Heart left ventricle (tissue), 13 donors: ENCODE measurements around the gene ESYT2.

ENCODE experiments used
- POLR2A ChIP-seq, 2 donors: fragments of 450-650 bp; IDR thresholded peaks; one replicate each; pipeline ENCODE4 v1.6.1; 2017; ENCODE audit warnings: antibody characterized with exemption in 2 of 2, mild to moderate bottlenecking in 2 of 2, moderate library complexity in 2 of 2
- TF ChIP-seq, protein P1 (sequence below), 12 donors: fragments of 200-600 bp; sonication (generic) in 4 of 12; IDR thresholded peaks; one replicate each; pipeline versions ENCODE4 v1.5.0 to v1.8.0; 2018 to 2022; ENCODE audit warnings: antibody characterized with exemption in 12 of 12, mild to moderate bottlenecking in 5 of 12
- donor health status: ischemic (EF 13 %, LVEDD 7.1; RV severe dilation, severe dysfunction).
- donor health status: DM: no; HTN: yes; CAD: no.
- donor health status: DM: no; HTN: no; CAD: no.
- donor health status: ischemic (EF 25% LVEDD 6.9; RV normal size, moderate dysfunction).
- donor health status: ischemic (EF 25% LVEDD 5.7; RV mildly dilated, moderate dysfunction).
- donor health status: ischemic (EF 35%, LVEDD 5.7; RV mildly dilated, moderate dysfunction).
- donor health status: nonischemic (EF 11% LVEDD 7.7; RV severe dilation, severe dysfunction).
- donor health status: DM: yes; HTN: yes; CAD: no.
- donor health status: PGD.
- donor health status: ischemic (EF 29% LVEDD 5.4; RV normal size, mild dysfunction).
- donor health status: nonischemic (EF 23%, LVEDD 6.1; RV moderate dilation, normal function).

DNA sequence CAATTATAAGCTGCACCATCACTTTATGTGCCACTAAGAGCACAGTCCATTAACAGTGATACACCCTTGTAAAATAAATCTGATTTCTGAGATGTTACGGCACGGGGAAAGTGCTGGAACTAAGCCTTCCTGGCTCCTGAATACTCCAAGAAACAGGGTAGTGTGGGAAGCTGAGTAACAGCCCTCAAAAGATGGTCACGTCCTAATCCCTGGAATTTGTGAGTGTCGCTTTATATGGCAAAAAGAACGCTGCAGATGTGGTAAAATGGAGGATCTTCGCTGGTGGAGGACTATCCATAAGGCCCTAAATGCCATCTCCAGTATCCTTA lies 13.5 kb downstream of the ESYT2 start:
- TF ChIP-seq, protein P1, sequence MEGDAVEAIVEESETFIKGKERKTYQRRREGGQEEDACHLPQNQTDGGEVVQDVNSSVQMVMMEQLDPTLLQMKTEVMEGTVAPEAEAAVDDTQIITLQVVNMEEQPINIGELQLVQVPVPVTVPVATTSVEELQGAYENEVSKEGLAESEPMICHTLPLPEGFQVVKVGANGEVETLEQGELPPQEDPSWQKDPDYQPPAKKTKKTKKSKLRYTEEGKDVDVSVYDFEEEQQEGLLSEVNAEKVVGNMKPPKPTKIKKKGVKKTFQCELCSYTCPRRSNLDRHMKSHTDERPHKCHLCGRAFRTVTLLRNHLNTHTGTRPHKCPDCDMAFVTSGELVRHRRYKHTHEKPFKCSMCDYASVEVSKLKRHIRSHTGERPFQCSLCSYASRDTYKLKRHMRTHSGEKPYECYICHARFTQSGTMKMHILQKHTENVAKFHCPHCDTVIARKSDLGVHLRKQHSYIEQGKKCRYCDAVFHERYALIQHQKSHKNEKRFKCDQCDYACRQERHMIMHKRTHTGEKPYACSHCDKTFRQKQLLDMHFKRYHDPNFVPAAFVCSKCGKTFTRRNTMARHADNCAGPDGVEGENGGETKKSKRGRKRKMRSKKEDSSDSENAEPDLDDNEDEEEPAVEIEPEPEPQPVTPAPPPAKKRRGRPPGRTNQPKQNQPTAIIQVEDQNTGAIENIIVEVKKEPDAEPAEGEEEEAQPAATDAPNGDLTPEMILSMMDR (IDR thresholded peaks at IDR 0.05) = no peak
- no peak for TF ChIP-seq POLR2A (IDR thresholded peaks at IDR 0.05)
